Stimulated activated CD8-positive, alpha-beta memory T cell treated with anti-CD3 and anti-CD28 coated beads, Interleukin-7, amount 100 ng/mL, for 1 hour (primary cell): Measurements from ENCODE around the gene UGT1A5.
"Not testable (repeated sequence)": the region's sequence is repeated elsewhere in the genome, so short reads cannot be mapped to it uniquely, and the experiment has no call there.

Experiments used
- DNase-seq, 2 donors: peaks; one replicate each; pipeline ENCODE4 v3.0.0-alpha.2; 2020; ENCODE audit warnings: low read depth in 2 of 2

Gene UGT1A5

GRCh38 chr2:233693963-233694362 is 18.7 kb upstream of the UGT1A5 start:
- DNase-seq, result no peak

GRCh38 chr2:233698740-233699139 is 14.0 kb upstream of the UGT1A5 start:
- no peak for DNase-seq

- DNase-seq, result no peak
Measured at GRCh38 chr2:233699424-233700027, 13.2 kb upstream of the UGT1A5 start.

DNA sequence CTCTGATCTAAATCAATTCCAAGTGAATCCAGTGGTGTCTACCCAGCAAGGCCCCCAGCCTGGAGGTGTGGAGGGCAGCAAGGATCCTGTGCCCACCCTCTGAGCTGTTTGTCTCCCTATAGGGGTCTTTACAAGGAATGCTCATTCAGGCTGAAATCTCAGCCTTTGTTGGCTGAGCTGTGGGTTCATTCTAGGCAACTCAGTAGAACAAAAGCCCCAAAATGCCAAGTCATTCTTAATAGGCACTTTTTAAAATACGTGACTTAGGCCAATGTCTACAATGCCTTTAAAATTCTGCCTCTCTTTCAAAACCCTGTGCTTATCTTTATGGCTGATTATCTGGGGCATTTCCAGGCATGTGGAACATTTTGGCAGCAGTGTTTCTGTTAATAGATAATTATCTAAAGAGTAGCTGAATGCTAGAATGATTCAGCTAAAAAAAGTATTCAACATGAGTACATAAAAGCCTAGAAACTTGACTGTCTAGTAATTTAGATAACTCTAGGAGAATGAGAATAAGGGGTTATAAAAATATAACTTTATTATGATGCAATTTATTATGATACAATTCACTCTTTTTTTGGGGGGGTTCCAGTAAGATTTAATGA is 12.6 kb upstream of the UGT1A5 start:
- DNase-seq, result no peak

- not testable (repeated sequence) for DNase-seq
Measured at GRCh38 chr2:233700842-233701241, 11.9 kb upstream of the UGT1A5 start.

DNA sequence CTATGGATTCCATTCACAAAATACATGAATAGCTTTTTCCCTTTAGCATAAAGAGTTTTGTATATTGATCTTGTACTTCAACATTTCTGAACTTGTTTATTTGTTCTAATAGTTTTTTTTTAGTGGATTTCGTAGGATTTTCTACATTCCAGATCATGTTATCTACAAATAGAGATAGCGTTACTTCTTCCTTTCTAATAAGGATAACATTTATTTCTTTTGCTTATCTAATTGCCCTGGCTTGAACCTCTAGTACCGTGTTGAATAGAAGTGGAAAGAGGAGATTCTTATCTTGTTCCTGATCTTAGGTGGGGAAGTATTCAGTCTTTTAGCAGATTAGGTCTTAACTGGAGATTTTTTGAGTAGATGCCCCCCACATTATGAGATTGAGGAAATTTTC is 10.5 kb upstream of the UGT1A5 start:
- DNase-seq, result no peak

- no peak for DNase-seq
Measured at GRCh38 chr2:233705911-233706506, 6.7 kb upstream of the UGT1A5 start.

DNA sequence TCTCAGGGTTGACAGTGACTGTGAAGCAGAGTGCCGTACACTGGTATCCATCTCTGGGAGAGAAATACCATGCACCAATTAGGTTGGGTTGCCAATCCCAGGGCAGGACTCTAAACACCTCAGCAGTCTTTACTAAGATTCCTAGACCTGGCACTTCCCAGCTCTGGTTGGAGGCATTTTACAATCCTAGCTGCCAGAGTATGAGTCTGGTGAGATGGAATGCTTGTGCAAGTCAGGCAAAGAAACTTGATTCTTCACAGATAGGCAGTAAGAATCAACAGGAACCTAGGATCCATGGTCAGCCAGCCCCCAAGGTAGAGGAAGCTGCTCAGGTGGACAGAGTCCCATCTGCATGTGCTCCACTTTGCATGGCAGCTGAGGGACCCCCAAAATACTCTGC is 6.0 kb upstream of the UGT1A5 start:
- no peak for DNase-seq

- DNase-seq, result no peak
Measured at GRCh38 chr2:233707940-233708644, 4.6 kb upstream of the UGT1A5 start.

DNA sequence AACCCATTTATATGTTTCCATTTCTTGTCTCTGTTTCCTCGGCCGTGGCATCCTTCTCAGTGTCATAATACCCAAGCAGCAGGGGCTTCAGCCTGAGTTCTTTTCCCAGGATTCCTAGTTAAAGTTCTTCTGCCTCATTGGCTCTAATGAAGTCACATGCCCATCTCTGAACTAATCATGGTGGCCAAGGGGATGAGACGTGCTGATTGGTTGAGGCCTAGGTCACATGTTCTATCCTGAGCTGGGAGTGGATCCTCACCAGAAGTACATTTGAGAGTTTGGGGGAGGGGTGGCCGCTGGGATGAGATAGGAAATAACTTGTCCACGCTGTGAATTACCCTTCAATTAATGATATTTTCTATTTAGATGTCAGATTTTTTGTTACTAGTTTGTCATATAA is 3.8 kb upstream of the UGT1A5 start:
- no peak for DNase-seq

DNA sequence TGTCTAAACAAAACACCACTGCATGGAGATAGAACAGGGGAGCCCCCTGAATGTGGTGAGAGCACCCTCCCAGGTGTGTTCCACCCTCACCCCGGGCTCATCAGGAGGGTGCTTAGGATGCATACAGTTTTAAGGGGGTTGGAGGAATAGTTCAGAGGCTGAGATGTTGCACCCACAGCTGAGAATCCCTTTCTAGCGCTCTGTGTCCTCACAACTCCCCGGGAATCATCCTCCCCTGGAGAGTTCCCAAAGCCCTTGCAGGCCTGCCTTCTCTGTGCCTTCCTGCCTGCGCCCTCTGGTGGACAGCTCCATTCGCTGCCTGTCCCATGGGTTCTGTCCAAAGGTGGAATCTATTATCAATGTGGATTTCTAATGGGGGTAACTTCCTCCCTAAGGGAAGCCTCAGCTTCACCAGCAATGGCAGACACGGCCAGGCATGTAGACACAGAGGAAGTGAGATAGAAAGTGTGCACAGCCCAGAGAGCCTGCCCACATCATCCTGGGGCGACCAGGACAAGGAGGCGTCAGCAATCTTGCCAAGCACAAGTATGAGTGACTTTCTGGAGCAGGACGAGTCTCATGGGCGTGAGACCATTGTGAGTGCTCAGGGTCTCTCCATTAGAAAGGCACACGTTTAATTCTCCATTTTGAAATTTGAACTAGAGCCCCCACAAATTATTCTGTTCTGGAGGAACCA is 1.2 kb upstream of the UGT1A5 start:
- peak; percentile 14 to 49 for DNase-seq

GRCh38 chr2:233713262-233713615 is 532 bp downstream of the UGT1A5 start:
- DNase-seq, result no peak

DNA sequence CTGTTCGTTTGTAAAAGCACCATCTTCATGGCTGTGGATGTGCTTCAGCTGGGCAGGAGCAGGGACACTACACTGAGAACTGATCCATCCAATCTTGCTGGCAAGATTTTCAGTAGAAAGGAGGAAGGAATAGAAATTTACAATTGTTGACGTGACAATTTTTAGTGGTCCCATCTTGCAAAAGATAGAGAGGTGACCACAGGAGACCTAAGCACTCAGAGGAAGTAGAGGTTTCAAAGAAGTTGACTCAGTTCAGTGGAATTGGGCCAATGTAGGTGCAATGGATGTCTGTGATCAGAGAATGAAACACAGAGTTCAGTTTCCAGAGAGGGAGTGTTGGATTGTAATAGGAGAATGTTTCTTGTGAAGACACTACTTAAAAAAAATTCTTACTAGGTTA is 1.4 kb downstream of the UGT1A5 start:
- no peak for DNase-seq

DNA sequence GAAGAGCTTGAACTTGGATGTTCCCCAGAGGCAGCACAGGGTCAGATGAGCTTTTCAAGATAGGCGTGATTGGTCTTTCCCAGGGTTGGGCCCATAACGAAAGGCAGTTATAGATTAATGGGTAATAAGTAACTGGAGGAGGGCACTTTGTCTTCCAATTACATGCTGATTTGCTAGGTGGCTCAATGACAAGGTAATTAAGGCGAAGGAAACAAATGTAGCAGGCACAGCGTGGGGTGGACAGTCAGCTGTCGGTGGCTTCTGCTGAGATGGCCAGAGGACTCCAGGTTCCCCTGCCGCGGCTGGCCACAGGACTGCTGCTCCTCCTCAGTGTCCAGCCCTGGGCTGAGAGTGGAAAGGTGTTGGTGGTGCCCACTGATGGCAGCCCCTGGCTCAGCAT is 5.8 kb downstream of the UGT1A5 start, which contains the start of gene UGT1A4:
Gene UGT1A4 (plus strand): TSS at position 185 of the 400 bp plus-strand sequence. CDS start 85 bp downstream, at position 270.
- no peak for DNase-seq

- no peak for DNase-seq
Measured at GRCh38 chr2:233728723-233729301, 16.1 kb downstream of the UGT1A5 start, which contains the start of gene UGT1A3. Gene UGT1A3, plus strand, starts transcription at chr2:233729042. Its CDS starts 85 bp downstream, at chr2:233729127.

GRCh38 chr2:233736868-233737653 is 24.4 kb downstream of the UGT1A5 start:
- DNase-seq, result not testable (repeated sequence)

DNA sequence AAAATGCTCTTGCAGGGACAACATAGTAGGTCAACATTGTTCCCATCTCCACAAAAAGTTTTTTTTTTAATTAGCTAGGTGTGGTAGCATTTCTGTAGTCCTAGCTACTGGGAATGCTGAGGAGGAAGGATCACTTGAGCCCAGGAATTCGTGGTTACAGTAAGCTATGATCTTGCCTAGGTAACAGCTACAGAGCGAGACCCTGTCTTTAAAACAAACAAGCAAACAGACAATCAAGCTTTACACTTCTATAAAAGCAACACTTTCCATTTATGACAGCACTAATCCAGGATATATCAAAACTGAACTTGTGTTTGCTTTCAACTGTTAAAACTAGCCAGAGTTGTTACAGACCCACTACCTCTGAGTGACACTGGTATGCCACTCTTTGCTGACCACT is 28.2 kb downstream of the UGT1A5 start:
- DNase-seq, result no peak

- DNase-seq, result no peak
Measured at GRCh38 chr2:233743464-233744259, 31.0 kb downstream of the UGT1A5 start.

DNA sequence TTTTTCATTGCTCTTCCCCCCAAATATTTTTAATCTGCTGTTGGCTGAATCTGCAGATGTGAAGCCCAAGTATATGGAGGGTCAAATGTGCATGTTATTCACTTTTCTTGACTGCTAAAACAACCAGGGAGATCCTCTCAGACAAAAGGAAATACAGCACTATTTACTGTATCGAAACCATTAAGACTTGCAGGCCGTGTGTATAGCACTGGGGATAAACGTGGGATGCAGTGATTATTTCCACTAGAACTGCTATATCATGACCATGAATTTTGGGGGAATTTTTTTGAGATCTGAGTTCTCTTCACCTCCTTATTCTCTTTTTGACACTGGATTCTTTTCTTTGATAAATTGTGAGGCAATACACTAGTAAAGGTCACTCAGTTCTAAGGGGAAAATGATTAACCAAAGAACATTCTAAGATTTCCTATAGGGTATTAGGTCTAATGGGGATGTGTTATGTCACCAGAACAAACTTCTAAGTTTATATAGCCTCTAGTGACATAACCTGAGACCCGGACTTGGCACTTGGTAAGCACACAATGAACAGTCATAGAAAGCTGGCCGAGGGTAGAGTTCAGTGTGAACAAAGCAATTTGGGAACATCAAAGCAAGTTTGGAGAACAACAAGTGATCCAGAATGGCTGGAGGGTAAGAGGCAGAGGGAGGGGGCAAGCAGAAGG is 32.5 kb downstream of the UGT1A5 start:
- DNase-seq, result no peak
